HepG2 (cell line): Measurements from ENCODE around the gene NEDD4L. TPM values are rescaled to one million over a fixed set of nuclear protein-coding genes. Genes with fewer than 3 reads are reported as not detected.

ENCODE experiments used
- FOXA3 ChIP-seq: IDR thresholded peaks from 2 replicates; pipeline ENCODE4 v1.6.1; 2016; ENCODE audit warnings: missing genetic modification reagents, missing compliant biosample characterization
- HNF4A ChIP-seq: sonication (generic); formaldehyde crosslinking; IDR thresholded peaks from 2 replicates; pipeline ENCODE4 v1.4.0; 2020; ENCODE audit warnings: missing genetic modification reagents
- HOXA5 ChIP-seq: sonication (generic); formaldehyde crosslinking; IDR thresholded peaks from 2 replicates; pipeline ENCODE4 v1.4.0; 2020; ENCODE audit warnings: missing genetic modification reagents
- JUND ChIP-seq: sonication (generic); formaldehyde crosslinking; IDR thresholded peaks from 2 replicates; pipeline ENCODE4 v1.8.0; 2022; ENCODE audit warnings: mild to moderate bottlenecking, missing genetic modification reagents
- KLF16 ChIP-seq, 2 experiments: sonication (generic) in 1 of 2; formaldehyde crosslinking in 1 of 2; IDR thresholded peaks; 2 replicates each; pipeline versions ENCODE4 v1.6.1 to v1.8.0; 2016 to 2023; ENCODE audit warnings: missing genetic modification reagents in 2 of 2, missing compliant biosample characterization in 1 of 2
- NFYC ChIP-seq: IDR thresholded peaks from 2 replicates; pipeline ENCODE4 v1.6.1; 2016; ENCODE audit warnings: missing genetic modification reagents, missing compliant biosample characterization
- PPARG ChIP-seq: conservative IDR thresholded peaks from 2 replicates; pipeline ENCODE4 v1.6.1; 2016; ENCODE audit warnings: missing biosample characterization, missing genetic modification reagents
- RARG ChIP-seq: sonication (generic); formaldehyde crosslinking; IDR thresholded peaks from 2 replicates; pipeline ENCODE4 v1.4.0; 2020; ENCODE audit warnings: low read depth, mild to moderate bottlenecking, missing genetic modification reagents
- RERE ChIP-seq: IDR thresholded peaks from 2 replicates; pipeline ENCODE4 v1.6.1; 2016; ENCODE audit warnings: low read depth, missing genetic modification reagents, missing compliant biosample characterization
- SSRP1 ChIP-seq: IDR thresholded peaks from 2 replicates; pipeline ENCODE4 v1.6.1; 2016; ENCODE audit warnings: control low read depth
- TEF ChIP-seq: sonication (generic); formaldehyde crosslinking; IDR thresholded peaks from 2 replicates; pipeline ENCODE4 v1.5.0; 2020; ENCODE audit warnings: missing genetic modification reagents
- TRAFD1 ChIP-seq: sonication (generic); formaldehyde crosslinking; IDR thresholded peaks from 2 replicates; pipeline ENCODE4 v1.5.1; 2020; ENCODE audit warnings: missing genetic modification reagents, mild to moderate bottlenecking, borderline replicate concordance
- TRIM24 ChIP-seq: sonication (generic); formaldehyde crosslinking; IDR thresholded peaks from 2 replicates; pipeline ENCODE4 v1.8.0; 2022; ENCODE audit warnings: mild to moderate bottlenecking, missing genetic modification reagents
- TSC22D2 ChIP-seq: sonication (generic); formaldehyde crosslinking; IDR thresholded peaks from 2 replicates; pipeline ENCODE4 v1.5.1; 2020; ENCODE audit warnings: missing genetic modification reagents, mild to moderate bottlenecking, borderline replicate concordance
- YY1 ChIP-seq: IDR thresholded peaks from 2 replicates; pipeline ENCODE4 v1.6.1; 2011; ENCODE audit warnings: low read length, low read depth, moderate library complexity, mild to moderate bottlenecking; ENCODE audit not compliant: insufficient read depth, insufficient replicate concordance
- ZFX ChIP-seq: sonication (generic); formaldehyde crosslinking; IDR thresholded peaks from 2 replicates; pipeline ENCODE4 v1.4.0; 2020; ENCODE audit warnings: mild to moderate bottlenecking, low read depth, missing genetic modification reagents, moderate library complexity
- ZNF225 ChIP-seq: sonication (generic); formaldehyde crosslinking; IDR thresholded peaks from 2 replicates; pipeline ENCODE4 v1.4.0; 2020; ENCODE audit warnings: mild to moderate bottlenecking, missing genetic modification reagents
- ZNF274 ChIP-seq: sonication (generic); formaldehyde crosslinking; IDR thresholded peaks from 2 replicates; pipeline ENCODE4 v1.5.1; 2020; ENCODE audit warnings: mild to moderate bottlenecking, missing genetic modification reagents
- ZNF317 ChIP-seq: sonication (generic); formaldehyde crosslinking; IDR thresholded peaks from 2 replicates; pipeline ENCODE4 v1.5.0; 2020; ENCODE audit warnings: mild to moderate bottlenecking, missing genetic modification reagents
- ZNF572 ChIP-seq: sonication (generic); formaldehyde crosslinking; IDR thresholded peaks from 2 replicates; pipeline ENCODE4 v1.5.1; 2020; ENCODE audit warnings: mild to moderate bottlenecking, missing genetic modification reagents
- ZNF7 ChIP-seq: IDR thresholded peaks from 2 replicates; pipeline ENCODE4 v1.6.1; 2016; ENCODE audit warnings: missing biosample characterization, missing genetic modification reagents
- ZNF709 ChIP-seq: sonication (generic); formaldehyde crosslinking; IDR thresholded peaks from 2 replicates; pipeline ENCODE4 v1.5.0; 2020; ENCODE audit warnings: mild to moderate bottlenecking, missing genetic modification reagents
- ZNF724P ChIP-seq: sonication (generic); formaldehyde crosslinking; IDR thresholded peaks from 2 replicates; pipeline ENCODE4 v1.8.0; 2022; ENCODE audit warnings: missing genetic modification reagents, borderline replicate concordance
- polyA plus RNA-seq, 8 experiments: library from polyadenylated mRNA; depleted of rRNA in 3 of 8; stranded (reverse) in 7 of 8; unstranded in 1 of 8; fragments of >200 nt; fragmentation: Illumina TruSeq in 4 of 8; extraction: Trizol in 4 of 8; gene quantifications; 2 replicates each; pipeline versions ENCODE4 v1.2.1 to v1.2.3, GENCODE V29; 2011 to 2016; ENCODE audit warnings: low read depth in 4 of 8, missing spikeins in 1 of 8, mixed read lengths in 1 of 8; ENCODE audit not compliant: insufficient read depth in 1 of 8
- total RNA-seq, 5 experiments: library from RNA; depleted of rRNA; stranded (reverse); fragments of >200 nt; fragmentation: Illumina TruSeq; extraction: Trizol; gene quantifications; 2 replicates each; pipeline ENCODE4 v1.2.3, GENCODE V29; 2016; ENCODE audit warnings: low read depth in 1 of 5

The NEDD4L gene
- total and polyA plus RNA-seq, 2 of the 13 experiments (the other 11 are each of a cell fraction or from before 2014, with no cell fraction given) = 168 to 390 TPM

- TF ChIP-seq NFYC (CRISPR knock-in tag) (no peak), ZNF572 (CRISPR knock-in tag) (no peak), PPARG (CRISPR knock-in tag) (no peak), HNF4A (CRISPR knock-in tag) (peak; percentile 6; the same call in 1 of the 2 replicates), FOXA3 (CRISPR knock-in tag) (no peak; the same call in 1 of the 2 replicates), HOXA5 (no peak), ZNF317 (CRISPR knock-in tag) (no peak), ZNF7 (CRISPR knock-in tag) (no peak), RARG (no peak), ZFX (CRISPR knock-in tag) (0 out of 2 replicates have a peak, but pooled peaks have one; percentile 18), ZNF724P (CRISPR knock-in tag) (no peak), JUND (CRISPR knock-in tag) (no peak), TRAFD1 (CRISPR knock-in tag) (0 out of 2 replicates have a peak, but pooled peaks have one; percentile 27), TEF (CRISPR knock-in tag) (no peak), SSRP1 (CRISPR knock-in tag) (peak; percentile 90), RERE (CRISPR knock-in tag) (no peak), TSC22D2 (no peak), ZNF274 (CRISPR knock-in tag) (no peak), YY1 (no peak), TRIM24 (CRISPR knock-in tag) (no peak), ZNF225 (no peak), KLF16 (CRISPR knock-in tag; IDR thresholded peaks at IDR 0.05) (no peak), ZNF709 (CRISPR knock-in tag) (no peak)
Measured at GRCh38 chr18:58416704-58417683, 373.0 kb downstream of the NEDD4L start (continued).
